GM12878 (cell line): Measurements from ENCODE around the gene PTK6. TPM values are rescaled to one million over a fixed set of nuclear protein-coding genes. Genes with fewer than 3 reads are reported as not detected.

Experiments used
- BCL11A ChIP-seq: IDR thresholded peaks from 2 replicates; pipeline ENCODE4 v1.6.1; 2011; ENCODE audit warnings: low read depth, low read length
- BMI1 ChIP-seq: fragments of 450-650 bp; IDR thresholded peaks from 2 replicates; pipeline ENCODE4 v1.6.1; 2016; ENCODE audit warnings: mild to moderate bottlenecking, moderate library complexity, borderline replicate concordance
- E2F8 ChIP-seq: fragments of 450-650 bp; IDR thresholded peaks from 2 replicates; pipeline ENCODE4 v1.6.1; 2018; ENCODE audit warnings: mild to moderate bottlenecking, low read depth, moderate library complexity; ENCODE audit not compliant: partially characterized antibody
- ELK1 ChIP-seq: IDR thresholded peaks from 2 replicates; pipeline ENCODE4 v1.6.1; 2012; ENCODE audit warnings: low read depth, low read length, improper control_type of control experiment
- JUNB ChIP-seq: IDR thresholded peaks from 2 replicates; pipeline ENCODE4 v1.6.1; 2016; ENCODE audit warnings: antibody characterized with exemption, mild to moderate bottlenecking
- KLF5 ChIP-seq: fragments of 450-650 bp; IDR thresholded peaks from 2 replicates; pipeline ENCODE4 v1.6.1; 2014; ENCODE audit warnings: mild to moderate bottlenecking; ENCODE audit not compliant: partially characterized antibody
- MAX ChIP-seq: IDR thresholded peaks from 2 replicates; pipeline ENCODE4 v1.6.1; 2012; ENCODE audit warnings: low read depth, low read length, improper control_type of control experiment
- MEF2B ChIP-seq: fragments of 450-650 bp; IDR thresholded peaks from 2 replicates; pipeline ENCODE4 v1.6.1; 2018; ENCODE audit warnings: mild to moderate bottlenecking, moderate library complexity; ENCODE audit not compliant: partially characterized antibody, poor library complexity, severe bottlenecking
- NFYB ChIP-seq: IDR thresholded peaks from 2 replicates; pipeline ENCODE4 v1.6.1; 2011; ENCODE audit warnings: low read depth, mild to moderate bottlenecking, low read length, improper control_type of control experiment, moderate library complexity; ENCODE audit not compliant: insufficient read depth
- NR2C1 ChIP-seq: fragments of 450-650 bp; IDR thresholded peaks from 2 replicates; pipeline ENCODE4 v1.6.1; 2017; ENCODE audit warnings: antibody characterized with exemption, mild to moderate bottlenecking, moderate library complexity
- PAX8 ChIP-seq: fragments of 450-650 bp; IDR thresholded peaks from 2 replicates; pipeline ENCODE4 v1.6.1; 2017; ENCODE audit warnings: mild to moderate bottlenecking, moderate library complexity
- PML ChIP-seq: IDR thresholded peaks from 2 replicates; pipeline ENCODE4 v1.6.1; 2012; ENCODE audit warnings: low read length, inconsistent platforms
- POLR2AphosphoS2 ChIP-seq: IDR thresholded peaks from 2 replicates; pipeline ENCODE4 v1.6.1; 2011; ENCODE audit warnings: low read depth, mild to moderate bottlenecking, low read length, improper control_type of control experiment, moderate library complexity
- POU2F2 ChIP-seq: IDR thresholded peaks from 3 replicates; pipeline ENCODE4 v1.6.1; 2011; ENCODE audit warnings: low read depth, mild to moderate bottlenecking, low read length, borderline replicate concordance
- YY1 ChIP-seq: IDR thresholded peaks from 2 replicates; pipeline ENCODE4 v1.6.1; 2011; ENCODE audit warnings: low read depth, mild to moderate bottlenecking, low read length
- ZBED1 ChIP-seq: IDR thresholded peaks from 2 replicates; pipeline ENCODE4 v1.6.1; 2016; ENCODE audit warnings: borderline replicate concordance
- ZZZ3 ChIP-seq: IDR thresholded peaks from 2 replicates; pipeline ENCODE4 v1.6.1; 2011; ENCODE audit warnings: low read depth; ENCODE audit not compliant: control insufficient read depth, insufficient read length
- polyA plus RNA-seq, 11 experiments: library from polyadenylated mRNA; depleted of rRNA in 4 of 11; unstranded in 6 of 11; stranded (reverse) in 5 of 11; fragments of >200 nt; fragmentation: Nextera tagmentation in 4 of 11; fragmentation: Illumina TruSeq in 1 of 11; extraction: Ambion mirVana in 4 of 11; extraction: Trizol in 1 of 11; gene quantifications; 1 replicate in 1 of 11; 2 replicates in 10 of 11; pipeline versions ENCODE4 v1.2.1 to v1.2.3, GENCODE V29; 2011 to 2016; ENCODE audit warnings: inconsistent platforms in 2 of 11, missing spikeins in 2 of 11, low read depth in 1 of 11
- total RNA-seq, 4 experiments: library from RNA; depleted of rRNA in 3 of 4; stranded (reverse); fragments of >200 nt in 3 of 4; fragmentation: Illumina TruSeq in 1 of 4; extraction: Trizol in 1 of 4; gene quantifications; 2 replicates each; pipeline versions ENCODE4 v1.2.1 to v1.2.3, GENCODE V29; 2013 to 2021
- TF ChIP-seq, protein P1 (sequence below): fragments of 450-650 bp; formaldehyde crosslinking; IDR thresholded peaks from 2 replicates; pipeline ENCODE4 v1.4.0; 2020; ENCODE audit warnings: mild to moderate bottlenecking, moderate library complexity
- TF ChIP-seq, protein P2 (sequence below): fragments of 150-350 bp; IDR thresholded peaks from 2 replicates; pipeline ENCODE4 v1.6.1; 2016; ENCODE audit warnings: low read depth, low read length

Gene PTK6
- total and polyA plus RNA-seq, 10 of the 15 experiments (the other 5 are each of a cell fraction or from before 2014, with no cell fraction given), result 0.02 to 0.21 (median 0.09) TPM; not detected in 3

DNA sequence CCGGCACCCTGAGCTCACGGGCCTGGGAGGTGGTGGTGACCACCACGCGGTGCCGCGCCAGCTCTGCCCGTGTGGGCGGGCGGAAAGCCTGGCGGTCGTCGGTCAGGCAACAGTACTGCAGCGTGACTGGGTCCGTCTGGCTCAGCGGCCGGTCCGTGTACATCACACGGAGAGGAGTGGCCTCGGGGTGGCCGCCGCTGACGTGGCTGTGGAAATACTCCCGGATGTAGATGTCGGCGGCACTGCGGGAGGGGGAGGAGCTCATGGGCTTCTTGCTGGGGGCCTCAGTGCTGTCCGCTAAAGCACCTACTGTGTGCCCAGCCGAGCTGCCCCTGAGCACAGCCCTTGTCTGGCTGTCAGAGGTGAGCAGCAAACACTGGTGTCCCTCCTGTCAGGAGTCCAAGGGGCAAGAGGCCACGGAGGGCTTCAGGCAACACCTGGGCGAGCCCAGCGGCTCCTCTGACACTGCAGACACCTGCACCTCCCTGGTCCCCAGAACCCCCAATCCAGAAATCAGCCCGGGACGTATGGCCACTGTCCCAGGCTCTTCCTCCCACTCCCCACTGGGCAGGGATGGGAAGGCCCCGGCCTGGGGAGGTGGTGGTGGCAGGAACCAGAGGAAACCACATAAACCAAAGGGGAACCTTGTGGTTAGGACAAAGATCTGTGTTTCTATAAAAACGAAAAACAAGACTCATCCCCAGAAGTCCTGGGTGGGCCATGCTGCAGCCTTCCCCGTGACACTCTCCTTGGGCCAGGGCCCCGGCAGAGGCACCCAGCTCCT lies 30.4 kb upstream of the PTK6 start (continued):
- no peak for TF ChIP-seq NR2C1
- no peak for TF ChIP-seq KLF5
- peak; percentile 54; the same call in 1 of the 2 replicates for TF ChIP-seq JUNB
- TF ChIP-seq, protein P1, sequence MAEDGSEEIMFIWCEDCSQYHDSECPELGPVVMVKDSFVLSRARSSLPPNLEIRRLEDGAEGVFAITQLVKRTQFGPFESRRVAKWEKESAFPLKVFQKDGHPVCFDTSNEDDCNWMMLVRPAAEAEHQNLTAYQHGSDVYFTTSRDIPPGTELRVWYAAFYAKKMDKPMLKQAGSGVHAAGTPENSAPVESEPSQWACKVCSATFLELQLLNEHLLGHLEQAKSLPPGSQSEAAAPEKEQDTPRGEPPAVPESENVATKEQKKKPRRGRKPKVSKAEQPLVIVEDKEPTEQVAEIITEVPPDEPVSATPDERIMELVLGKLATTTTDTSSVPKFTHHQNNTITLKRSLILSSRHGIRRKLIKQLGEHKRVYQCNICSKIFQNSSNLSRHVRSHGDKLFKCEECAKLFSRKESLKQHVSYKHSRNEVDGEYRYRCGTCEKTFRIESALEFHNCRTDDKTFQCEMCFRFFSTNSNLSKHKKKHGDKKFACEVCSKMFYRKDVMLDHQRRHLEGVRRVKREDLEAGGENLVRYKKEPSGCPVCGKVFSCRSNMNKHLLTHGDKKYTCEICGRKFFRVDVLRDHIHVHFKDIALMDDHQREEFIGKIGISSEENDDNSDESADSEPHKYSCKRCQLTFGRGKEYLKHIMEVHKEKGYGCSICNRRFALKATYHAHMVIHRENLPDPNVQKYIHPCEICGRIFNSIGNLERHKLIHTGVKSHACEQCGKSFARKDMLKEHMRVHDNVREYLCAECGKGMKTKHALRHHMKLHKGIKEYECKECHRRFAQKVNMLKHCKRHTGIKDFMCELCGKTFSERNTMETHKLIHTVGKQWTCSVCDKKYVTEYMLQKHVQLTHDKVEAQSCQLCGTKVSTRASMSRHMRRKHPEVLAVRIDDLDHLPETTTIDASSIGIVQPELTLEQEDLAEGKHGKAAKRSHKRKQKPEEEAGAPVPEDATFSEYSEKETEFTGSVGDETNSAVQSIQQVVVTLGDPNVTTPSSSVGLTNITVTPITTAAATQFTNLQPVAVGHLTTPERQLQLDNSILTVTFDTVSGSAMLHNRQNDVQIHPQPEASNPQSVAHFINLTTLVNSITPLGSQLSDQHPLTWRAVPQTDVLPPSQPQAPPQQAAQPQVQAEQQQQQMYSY, result no peak
- TF ChIP-seq MEF2B, result peak; percentile 25
- TF ChIP-seq BMI1, result no peak
- no peak for TF ChIP-seq PML
- TF ChIP-seq POLR2AphosphoS2, result no peak
- no peak for TF ChIP-seq ZBED1
- TF ChIP-seq, protein P2, sequence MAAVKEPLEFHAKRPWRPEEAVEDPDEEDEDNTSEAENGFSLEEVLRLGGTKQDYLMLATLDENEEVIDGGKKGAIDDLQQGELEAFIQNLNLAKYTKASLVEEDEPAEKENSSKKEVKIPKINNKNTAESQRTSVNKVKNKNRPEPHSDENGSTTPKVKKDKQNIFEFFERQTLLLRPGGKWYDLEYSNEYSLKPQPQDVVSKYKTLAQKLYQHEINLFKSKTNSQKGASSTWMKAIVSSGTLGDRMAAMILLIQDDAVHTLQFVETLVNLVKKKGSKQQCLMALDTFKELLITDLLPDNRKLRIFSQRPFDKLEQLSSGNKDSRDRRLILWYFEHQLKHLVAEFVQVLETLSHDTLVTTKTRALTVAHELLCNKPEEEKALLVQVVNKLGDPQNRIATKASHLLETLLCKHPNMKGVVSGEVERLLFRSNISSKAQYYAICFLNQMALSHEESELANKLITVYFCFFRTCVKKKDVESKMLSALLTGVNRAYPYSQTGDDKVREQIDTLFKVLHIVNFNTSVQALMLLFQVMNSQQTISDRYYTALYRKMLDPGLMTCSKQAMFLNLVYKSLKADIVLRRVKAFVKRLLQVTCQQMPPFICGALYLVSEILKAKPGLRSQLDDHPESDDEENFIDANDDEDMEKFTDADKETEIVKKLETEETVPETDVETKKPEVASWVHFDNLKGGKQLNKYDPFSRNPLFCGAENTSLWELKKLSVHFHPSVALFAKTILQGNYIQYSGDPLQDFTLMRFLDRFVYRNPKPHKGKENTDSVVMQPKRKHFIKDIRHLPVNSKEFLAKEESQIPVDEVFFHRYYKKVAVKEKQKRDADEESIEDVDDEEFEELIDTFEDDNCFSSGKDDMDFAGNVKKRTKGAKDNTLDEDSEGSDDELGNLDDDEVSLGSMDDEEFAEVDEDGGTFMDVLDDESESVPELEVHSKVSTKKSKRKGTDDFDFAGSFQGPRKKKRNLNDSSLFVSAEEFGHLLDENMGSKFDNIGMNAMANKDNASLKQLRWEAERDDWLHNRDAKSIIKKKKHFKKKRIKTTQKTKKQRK, result no peak
- peak; percentile 17; the same call in 1 of the 3 replicates for TF ChIP-seq POU2F2
- no peak for TF ChIP-seq NFYB
- peak; percentile 66 for TF ChIP-seq BCL11A
- TF ChIP-seq E2F8, result no peak
- no peak for TF ChIP-seq ZZZ3
- no peak for TF ChIP-seq MAX
- no peak for TF ChIP-seq PAX8
- 0 out of 2 replicates have a peak, but pooled peaks have one; percentile 8 for TF ChIP-seq YY1
- no peak for TF ChIP-seq ELK1
